Hepatocyte (in vitro differentiated cells): ENCODE data around the gene MACF1.

Experiments used
- EZH2 ChIP-seq: fragments of 200-600 bp; sonication (generic); IDR thresholded peaks from 2 replicates; pipeline ENCODE4 v1.6.1; 2016; ENCODE audit warnings: antibody characterized with exemption, mild to moderate bottlenecking, borderline replicate concordance
- EZH2phosphoT487 ChIP-seq: fragments of 200-600 bp; sonication (generic); IDR thresholded peaks from one replicate; pipeline ENCODE4 v1.6.1; 2018; ENCODE audit warnings: antibody characterized with exemption, mild to moderate bottlenecking, low read depth, moderate library complexity; ENCODE audit not compliant: unreplicated experiment, severe bottlenecking
- TF ChIP-seq, protein P1 (sequence below): fragments of 200-600 bp; sonication (generic); IDR thresholded peaks from 2 replicates; pipeline ENCODE4 v1.5.1; 2016; ENCODE audit warnings: antibody characterized with exemption, mild to moderate bottlenecking; ENCODE audit not compliant: poor library complexity

DNA sequence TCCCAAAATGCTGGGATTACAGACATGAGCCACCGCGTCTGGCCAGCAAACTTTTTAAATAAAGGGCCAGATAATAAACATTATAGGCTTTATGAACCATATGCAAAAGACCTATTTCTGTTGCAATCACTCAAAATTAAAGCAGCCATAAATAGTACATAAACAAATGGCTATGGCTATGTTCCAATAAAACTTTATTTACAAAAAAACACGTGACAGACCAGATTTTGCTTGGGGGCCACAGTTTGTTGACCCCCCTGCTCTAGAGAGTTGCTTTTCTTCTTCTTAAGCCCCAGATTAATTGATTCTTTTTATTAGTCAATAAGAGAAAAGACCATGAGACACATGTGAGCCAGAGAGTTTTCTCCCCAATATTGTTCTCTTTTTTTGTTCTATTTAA is 138.3 kb downstream of the MACF1 start:
- TF ChIP-seq EZH2, result no peak
- TF ChIP-seq EZH2phosphoT487, result no peak
- TF ChIP-seq, protein P1, sequence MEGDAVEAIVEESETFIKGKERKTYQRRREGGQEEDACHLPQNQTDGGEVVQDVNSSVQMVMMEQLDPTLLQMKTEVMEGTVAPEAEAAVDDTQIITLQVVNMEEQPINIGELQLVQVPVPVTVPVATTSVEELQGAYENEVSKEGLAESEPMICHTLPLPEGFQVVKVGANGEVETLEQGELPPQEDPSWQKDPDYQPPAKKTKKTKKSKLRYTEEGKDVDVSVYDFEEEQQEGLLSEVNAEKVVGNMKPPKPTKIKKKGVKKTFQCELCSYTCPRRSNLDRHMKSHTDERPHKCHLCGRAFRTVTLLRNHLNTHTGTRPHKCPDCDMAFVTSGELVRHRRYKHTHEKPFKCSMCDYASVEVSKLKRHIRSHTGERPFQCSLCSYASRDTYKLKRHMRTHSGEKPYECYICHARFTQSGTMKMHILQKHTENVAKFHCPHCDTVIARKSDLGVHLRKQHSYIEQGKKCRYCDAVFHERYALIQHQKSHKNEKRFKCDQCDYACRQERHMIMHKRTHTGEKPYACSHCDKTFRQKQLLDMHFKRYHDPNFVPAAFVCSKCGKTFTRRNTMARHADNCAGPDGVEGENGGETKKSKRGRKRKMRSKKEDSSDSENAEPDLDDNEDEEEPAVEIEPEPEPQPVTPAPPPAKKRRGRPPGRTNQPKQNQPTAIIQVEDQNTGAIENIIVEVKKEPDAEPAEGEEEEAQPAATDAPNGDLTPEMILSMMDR, result no peak
